Hepatocyte (in vitro differentiated cells): ENCODE results near the gene KRTAP22-1. TPM values are rescaled to one million over a fixed set of nuclear protein-coding genes. Genes with fewer than 3 reads are reported as not detected.

Experiments
- DNase-seq: peaks from one replicate; pipeline ENCODE4 v3.0.0-alpha.2; 2016; ENCODE audit warnings: low spot score
- H2AFZ ChIP-seq: fragments of 200-600 bp; sonication (generic); 2 replicates; pipeline ENCODE4 v1.6.0; 2016; ENCODE audit warnings: antibody characterized with exemption, mild to moderate bottlenecking
- H3K27ac ChIP-seq: fragments of 200-600 bp; sonication (generic); 2 replicates; pipeline ENCODE4 v1.5.1; 2016; ENCODE audit warnings: mild to moderate bottlenecking
- H3K27me3 ChIP-seq: fragments of 200-600 bp; sonication (generic); 2 replicates; pipeline ENCODE4 v1.6.1; 2016
- H3K36me3 ChIP-seq: fragments of 200-600 bp; sonication (generic); replicated peaks from 2 replicates; pipeline ENCODE4 v1.5.1; 2016; ENCODE audit warnings: low read depth; ENCODE audit not compliant: insufficient read depth
- H3K4me1 ChIP-seq: fragments of 200-600 bp; sonication (generic); 2 replicates; pipeline ENCODE4 v1.5.1; 2016; ENCODE audit warnings: mild to moderate bottlenecking, moderate library complexity; ENCODE audit not compliant: insufficient read depth
- H3K4me2 ChIP-seq: fragments of 200-600 bp; sonication (generic); 2 replicates; pipeline ENCODE4 v1.6.0; 2016
- H3K4me3 ChIP-seq: fragments of 200-600 bp; sonication (generic); 2 replicates; pipeline ENCODE4 v1.5.1; 2016; ENCODE audit warnings: mild to moderate bottlenecking
- H3K79me2 ChIP-seq: fragments of 200-600 bp; sonication (generic); 2 replicates; pipeline ENCODE4 v1.6.0; 2017; ENCODE audit warnings: mild to moderate bottlenecking
- H3K9me2 ChIP-seq: fragments of 200-600 bp; sonication (generic); replicated peaks from 2 replicates; pipeline ENCODE4 v1.6.0; 2017; ENCODE audit warnings: mild to moderate bottlenecking; ENCODE audit not compliant: insufficient read depth
- H3K9me3 ChIP-seq: fragments of 200-600 bp; sonication (generic); 2 replicates; pipeline ENCODE4 v1.5.1; 2016; ENCODE audit warnings: low read depth, mild to moderate bottlenecking
- H4K20me1 ChIP-seq: fragments of 200-600 bp; sonication (generic); 2 replicates; pipeline ENCODE4 v1.6.0; 2016; ENCODE audit warnings: mild to moderate bottlenecking; ENCODE audit not compliant: insufficient read depth, poor library complexity, severe bottlenecking
- CTCF ChIP-seq: fragments of 200-600 bp; sonication (generic); IDR thresholded peaks from 2 replicates; pipeline ENCODE4 v1.5.1; 2016; ENCODE audit warnings: antibody characterized with exemption, mild to moderate bottlenecking; ENCODE audit not compliant: poor library complexity
- EZH2 ChIP-seq: fragments of 200-600 bp; sonication (generic); IDR thresholded peaks from 2 replicates; pipeline ENCODE4 v1.6.1; 2016; ENCODE audit warnings: antibody characterized with exemption, mild to moderate bottlenecking, borderline replicate concordance
- EZH2phosphoT487 ChIP-seq: fragments of 200-600 bp; sonication (generic); IDR thresholded peaks from one replicate; pipeline ENCODE4 v1.6.1; 2018; ENCODE audit warnings: antibody characterized with exemption, mild to moderate bottlenecking, low read depth, moderate library complexity; ENCODE audit not compliant: unreplicated experiment, severe bottlenecking
- WGBS: methylation state at CpG from one replicate; pipeline ENCODE4 v1.1.6; 2016; ENCODE audit warnings: low lambda C conversion rate; ENCODE audit errors: missing lambda C conversion rate; 5-methylcytosine and 5-hydroxymethylcytosine counted together
- polyA plus RNA-seq: library from polyadenylated mRNA; unstranded; fragments of >200 nt; fragmentation: Nextera tagmentation; extraction: Ambion mirVana; gene quantifications from 2 replicates; pipeline ENCODE4 v1.2.1, GENCODE V29; 2016
- total RNA-seq: library from RNA; depleted of rRNA; stranded (reverse); fragments of >200 nt; gene quantifications from 2 replicates; pipeline ENCODE4 v1.2.3, GENCODE V29; 2014

Gene KRTAP22-1
- total and polyA plus RNA-seq, 2 experiments from 2014 or later, result not detected

DNA sequence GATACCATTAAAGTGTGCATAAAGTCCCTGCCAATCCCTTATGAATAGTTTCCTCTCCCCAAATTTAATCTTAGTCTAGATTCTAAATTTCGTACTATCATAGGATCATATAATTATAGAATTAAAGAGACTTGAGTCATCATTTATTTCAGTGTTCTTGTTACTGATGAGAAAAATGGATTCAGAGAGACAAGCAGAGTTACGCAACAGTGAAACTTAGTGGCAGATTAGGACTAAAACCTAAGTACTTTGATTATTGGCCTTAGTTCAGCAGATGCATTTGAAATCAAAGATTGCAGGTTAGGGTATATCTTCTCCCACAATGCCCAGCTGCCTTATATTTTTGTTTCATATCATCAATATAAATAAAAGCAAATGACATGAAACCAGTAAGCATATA, 38.9 kb upstream of the KRTAP22-1 start:
- Histone ChIP-seq H3K4me2 (no peak overlapping the region), H3K9me2 (no peaks in the 10 kb centered on the region), H3K27ac (no peak overlapping the region), H3K27me3 (no peaks in the 10 kb centered on the region), H3K79me2 (no peaks in the 10 kb centered on the region), H2AFZ (no peak overlapping the region), H3K9me3 (no peaks in the 10 kb centered on the region), H3K4me1 (no peaks in the 10 kb centered on the region), H3K36me3 (no peaks in the 10 kb centered on the region), H3K4me3 (no peak overlapping the region), H4K20me1 (no peaks in the 10 kb centered on the region)
- WGBS, result 87% methylated on average over 2 of the region's 2 CpGs
- TF ChIP-seq EZH2phosphoT487 (no peak), EZH2 (no peak), CTCF (no peak)
- no peak for DNase-seq

DNA sequence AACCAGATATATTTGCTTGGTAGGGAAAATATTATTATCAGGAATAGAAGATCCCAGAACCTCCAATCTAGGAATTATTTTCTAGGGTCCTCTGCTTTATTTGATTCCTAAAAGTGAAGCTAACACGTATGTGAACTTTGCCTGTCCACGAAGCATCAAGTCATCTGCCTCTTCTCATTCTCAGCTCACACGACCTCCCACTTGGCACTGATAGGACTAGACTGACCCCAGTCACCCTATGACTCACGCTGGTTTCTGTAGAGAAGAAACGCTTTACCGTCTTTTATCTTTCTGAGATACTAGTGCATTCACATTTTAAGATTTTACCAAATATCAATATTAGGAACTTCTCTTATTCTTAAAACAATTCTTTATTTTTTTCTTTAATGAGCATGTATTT, 37.8 kb upstream of the KRTAP22-1 start:
- no peak for DNase-seq
- no peaks in the 10 kb centered on the region for H3K27me3 ChIP-seq
- no peaks in the 10 kb centered on the region for H3K9me2 ChIP-seq
- H2AFZ ChIP-seq, result no peak overlapping the region
- TF ChIP-seq EZH2phosphoT487 (no peak), EZH2 (no peak), CTCF (no peak)
- H3K79me2 ChIP-seq, result no peaks in the 10 kb centered on the region
- no peak overlapping the region for H3K27ac ChIP-seq
- H3K4me1 ChIP-seq, result no peaks in the 10 kb centered on the region
- H3K9me3 ChIP-seq, result no peaks in the 10 kb centered on the region
- 64% methylated on average over 6 of the region's 6 CpGs for WGBS
- H3K4me3 ChIP-seq, result no peak overlapping the region
- no peaks in the 10 kb centered on the region for H3K36me3 ChIP-seq
- H4K20me1 ChIP-seq, result no peaks in the 10 kb centered on the region
- H3K4me2 ChIP-seq, result no peak overlapping the region

DNA sequence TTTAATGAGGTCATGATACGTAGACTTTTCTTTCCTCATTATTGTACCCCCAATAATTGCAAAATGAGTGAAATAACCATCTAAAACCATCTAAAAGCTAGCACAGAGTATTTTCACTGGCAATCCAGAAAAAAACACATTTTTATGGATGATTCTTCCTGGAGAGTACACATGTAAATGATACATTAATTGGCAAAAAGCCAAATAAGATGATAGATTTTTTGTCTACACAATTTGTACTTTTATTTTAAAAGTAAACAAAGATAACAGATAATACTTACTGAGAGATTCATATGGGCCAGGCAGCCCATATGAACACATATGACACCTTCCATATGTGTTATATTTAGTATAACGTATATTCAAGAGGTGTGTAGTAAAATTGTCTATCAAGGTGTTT, 37.3 kb upstream of the KRTAP22-1 start:
- Histone ChIP-seq H3K79me2 (no peaks in the 10 kb centered on the region), H3K4me1 (no peaks in the 10 kb centered on the region), H3K27me3 (no peaks in the 10 kb centered on the region), H3K4me3 (no peak overlapping the region), H2AFZ (no peak overlapping the region), H3K4me2 (no peak overlapping the region), H3K9me2 (no peaks in the 10 kb centered on the region), H3K27ac (no peak overlapping the region), H3K36me3 (no peaks in the 10 kb centered on the region), H3K9me3 (no peaks in the 10 kb centered on the region), H4K20me1 (no peaks in the 10 kb centered on the region)
- no peak for TF ChIP-seq EZH2
- TF ChIP-seq EZH2phosphoT487, result no peak
- no peak for TF ChIP-seq CTCF
- 81% methylated on average over 2 of the region's 2 CpGs for whole genome bisulfite sequencing
- DNase-seq, result no peak

- Histone ChIP-seq H4K20me1 (no peaks in the 10 kb centered on the region), H2AFZ (no peak overlapping the region), H3K27me3 (no peaks in the 10 kb centered on the region), H3K27ac (no peak overlapping the region), H3K4me2 (no peak overlapping the region), H3K4me1 (no peaks in the 10 kb centered on the region), H3K9me3 (no peaks in the 10 kb centered on the region), H3K79me2 (no peaks in the 10 kb centered on the region), H3K9me2 (no peaks in the 10 kb centered on the region), H3K4me3 (no peak overlapping the region), H3K36me3 (no peaks in the 10 kb centered on the region)
- TF ChIP-seq EZH2 (no peak), EZH2phosphoT487 (no peak), CTCF (no peak)
- no peak for DNase-seq
Observed at GRCh38 chr21:30567617-30568016, 33.3 kb upstream of the KRTAP22-1 start.
